Measurements from ENCODE around the gene TNS2. TPM values are rescaled to one million over a fixed set of nuclear protein-coding genes. Genes with fewer than 3 reads are reported as not detected.

Gene TNS2
- total and polyA plus RNA-seq, 4 donors: 56.7 to 182 (median 105) TPM

DNA sequence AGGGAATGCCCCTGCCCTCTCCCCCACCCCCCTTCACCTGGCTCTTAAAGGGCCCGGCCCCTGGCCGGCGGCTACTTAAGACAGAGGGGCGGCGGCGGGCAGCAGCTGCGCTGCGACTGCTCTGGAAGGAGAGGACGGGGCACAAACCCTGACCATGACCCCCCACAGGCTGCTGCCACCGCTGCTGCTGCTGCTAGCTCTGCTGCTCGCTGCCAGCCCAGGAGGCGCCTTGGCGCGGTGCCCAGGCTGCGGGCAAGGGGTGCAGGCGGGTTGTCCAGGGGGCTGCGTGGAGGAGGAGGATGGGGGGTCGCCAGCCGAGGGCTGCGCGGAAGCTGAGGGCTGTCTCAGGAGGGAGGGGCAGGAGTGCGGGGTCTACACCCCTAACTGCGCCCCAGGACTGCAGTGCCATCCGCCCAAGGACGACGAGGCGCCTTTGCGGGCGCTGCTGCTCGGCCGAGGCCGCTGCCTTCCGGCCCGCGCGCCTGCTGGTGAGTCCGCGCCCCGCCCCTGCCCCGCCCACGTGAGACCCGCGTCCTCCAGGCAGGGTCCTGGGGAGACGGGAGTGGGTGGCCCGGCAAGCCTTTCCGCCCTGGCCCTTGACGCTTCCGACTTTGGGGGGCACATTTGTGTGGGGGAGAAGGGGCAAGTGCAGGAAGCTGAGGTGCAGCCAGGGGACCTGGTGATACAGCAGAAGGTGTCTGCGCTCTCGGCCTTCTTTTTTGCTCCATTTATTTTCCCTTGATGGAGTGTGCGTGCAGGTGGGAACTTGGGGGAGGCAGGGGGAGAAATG, 47.9 kb downstream of the TNS2 start, which contains the start of gene IGFBP6:
TSS of gene IGFBP6 (plus strand) at position 104 of the 790 bp plus-strand sequence. CDS start at position 155, 51 bp downstream.
- TF ChIP-seq, protein P1, sequence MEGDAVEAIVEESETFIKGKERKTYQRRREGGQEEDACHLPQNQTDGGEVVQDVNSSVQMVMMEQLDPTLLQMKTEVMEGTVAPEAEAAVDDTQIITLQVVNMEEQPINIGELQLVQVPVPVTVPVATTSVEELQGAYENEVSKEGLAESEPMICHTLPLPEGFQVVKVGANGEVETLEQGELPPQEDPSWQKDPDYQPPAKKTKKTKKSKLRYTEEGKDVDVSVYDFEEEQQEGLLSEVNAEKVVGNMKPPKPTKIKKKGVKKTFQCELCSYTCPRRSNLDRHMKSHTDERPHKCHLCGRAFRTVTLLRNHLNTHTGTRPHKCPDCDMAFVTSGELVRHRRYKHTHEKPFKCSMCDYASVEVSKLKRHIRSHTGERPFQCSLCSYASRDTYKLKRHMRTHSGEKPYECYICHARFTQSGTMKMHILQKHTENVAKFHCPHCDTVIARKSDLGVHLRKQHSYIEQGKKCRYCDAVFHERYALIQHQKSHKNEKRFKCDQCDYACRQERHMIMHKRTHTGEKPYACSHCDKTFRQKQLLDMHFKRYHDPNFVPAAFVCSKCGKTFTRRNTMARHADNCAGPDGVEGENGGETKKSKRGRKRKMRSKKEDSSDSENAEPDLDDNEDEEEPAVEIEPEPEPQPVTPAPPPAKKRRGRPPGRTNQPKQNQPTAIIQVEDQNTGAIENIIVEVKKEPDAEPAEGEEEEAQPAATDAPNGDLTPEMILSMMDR (IDR thresholded peaks at IDR 0.05; ENCODE audit: control extremely low read depth, extremely low read depth): no peak
- peak; percentile 37 for ATAC-seq (ENCODE audit: insufficient read depth, low FRiP score)
- 1 to 3% methylated on average over 33 to 51 of the region's 51 CpGs for WGBS, 2 donors
- peak within 1 kb of the TSS in 1 of 2 donors; percentile 77 for H3K9ac ChIP-seq (ENCODE audit: insufficient read depth in 1 of 2, low read length in 2 of 2)
- peaks cover 6 to 38% (median 18%) of the 10 kb centered on the region in 5 donors for H3K4me1 ChIP-seq (ENCODE audit: control insufficient read depth in 5 of 5, insufficient read depth in 5 of 5, low read length in 5 of 5)
- DNase-seq: peak; percentile 52 to 67 (median 65)
- no peaks in the 10 kb centered on the region for H3K9me3 ChIP-seq (ENCODE audit: control insufficient read depth in 4 of 4, insufficient read depth in 3 of 4, low read length in 3 of 4)
- H3K4me3 ChIP-seq: peak within 1 kb of the TSS; percentile 10
- no peaks in the 10 kb centered on the region for H3K27me3 ChIP-seq (ENCODE audit: control insufficient read depth in 3 of 3, insufficient read depth in 3 of 3, low read length in 2 of 3)
- peak within 1 kb of the TSS; percentile 38 to 82 for H3K27ac ChIP-seq (ENCODE audit: low read depth in 1 of 2, low read length in 1 of 2)
- H3K36me3 ChIP-seq (ENCODE audit: control insufficient read depth in 4 of 4, insufficient read depth in 4 of 4, low read length in 4 of 4): no peaks in the 10 kb centered on the region

DNA sequence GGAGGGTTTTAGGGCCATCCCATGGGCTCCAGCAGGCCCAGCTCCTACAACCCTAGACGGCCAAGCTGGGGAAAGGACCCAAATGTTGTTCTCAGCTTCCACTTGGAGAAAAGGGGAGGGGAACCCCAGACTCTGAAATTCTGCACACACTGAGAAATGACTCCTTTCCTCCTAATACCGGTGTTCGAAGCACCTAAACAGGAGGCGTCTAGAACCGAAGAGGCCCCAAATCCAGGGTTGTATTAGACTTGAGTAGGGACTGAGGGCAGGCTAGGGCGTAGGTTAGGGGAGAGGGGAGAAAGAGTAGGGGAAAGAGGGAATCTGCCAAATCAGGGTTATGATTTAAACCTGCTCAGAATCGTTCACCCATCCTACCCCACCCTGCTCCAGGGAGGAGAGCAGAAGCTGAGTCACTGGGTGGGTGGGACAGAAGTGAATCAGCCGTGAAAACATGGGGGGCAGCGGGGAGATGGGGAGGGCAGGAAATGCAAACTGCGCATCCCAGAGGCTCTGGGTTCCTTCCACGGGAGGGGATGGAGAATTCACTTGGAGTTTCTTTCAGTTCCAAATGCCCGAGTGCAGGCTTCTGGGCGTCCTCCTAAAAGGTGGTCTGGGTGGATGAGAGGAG, 48.6 kb downstream of the TNS2 start:
- Histone ChIP-seq H3K9me3 (ENCODE audit: control insufficient read depth in 4 of 4, insufficient read depth in 3 of 4, low read length in 3 of 4) (no peaks in the 10 kb centered on the region), H3K36me3 (ENCODE audit: control insufficient read depth in 4 of 4, insufficient read depth in 4 of 4, low read length in 4 of 4) (no peaks in the 10 kb centered on the region), H3K27me3 (ENCODE audit: control insufficient read depth in 3 of 3, insufficient read depth in 3 of 3, low read length in 2 of 3) (no peaks in the 10 kb centered on the region), H3K27ac (ENCODE audit: low read depth in 1 of 2, low read length in 1 of 2) (peak overlapping the region; percentile 38 to 82), H3K4me1 (ENCODE audit: control insufficient read depth in 5 of 5, insufficient read depth in 5 of 5, low read length in 5 of 5) (peaks cover 6 to 38% (median 18%) of the 10 kb centered on the region in 5 donors), H3K9ac (ENCODE audit: insufficient read depth in 1 of 2, low read length in 2 of 2) (no peak overlapping the region), H3K4me3 (no peak overlapping the region)
- DNase-seq (no peak), ATAC-seq (ENCODE audit: insufficient read depth, low FRiP score) (no peak)
- TF ChIP-seq, protein P1 (IDR thresholded peaks at IDR 0.05; ENCODE audit: control extremely low read depth, extremely low read depth): no peak
- WGBS, 2 donors: 38 to 45% methylated on average over 13 of the region's 13 CpGs

DNA sequence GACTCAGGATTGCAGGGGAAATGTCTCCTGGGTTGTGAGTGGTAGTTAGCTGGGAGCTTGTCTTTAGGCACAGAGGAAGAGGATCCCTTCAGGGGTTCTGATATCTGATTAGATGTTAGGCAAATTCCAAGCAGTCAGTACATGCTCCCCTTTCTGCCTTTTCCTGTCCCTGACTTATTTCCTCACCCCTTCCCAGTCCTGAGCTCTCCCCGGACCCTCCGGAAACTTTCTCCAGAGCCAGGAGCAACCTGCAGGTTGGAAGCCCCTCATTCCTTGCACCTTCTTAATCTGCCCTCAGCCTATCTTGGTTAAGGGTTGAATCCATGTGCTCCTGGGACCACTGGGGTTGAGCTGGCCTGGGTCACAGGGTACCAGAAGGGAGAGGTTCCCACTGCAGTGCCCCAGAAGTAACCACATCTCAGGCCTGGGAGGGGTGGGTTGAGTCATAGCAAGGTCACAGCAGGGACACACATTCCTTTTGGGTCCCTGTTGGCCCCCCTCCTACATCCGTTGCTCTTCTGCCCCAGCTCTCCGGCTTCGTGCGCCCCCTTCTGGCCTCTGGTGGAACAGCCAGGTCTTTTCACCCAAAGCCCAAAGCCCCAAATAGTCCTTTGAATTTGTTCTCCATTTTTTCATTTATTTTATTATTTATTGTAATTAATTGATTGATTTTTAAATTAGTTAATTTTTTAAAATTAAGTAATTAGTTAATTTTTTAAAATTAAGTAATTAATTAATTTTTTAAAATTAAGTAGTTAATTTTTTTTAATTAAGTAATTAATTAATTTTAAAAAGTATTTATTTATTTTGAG, 49.4 kb downstream of the TNS2 start:
- TF ChIP-seq, protein P1 (IDR thresholded peaks at IDR 0.05; ENCODE audit: control extremely low read depth, extremely low read depth): peak; percentile 84
- Histone ChIP-seq H3K4me3 (no peak overlapping the region), H3K4me1 (ENCODE audit: control insufficient read depth in 5 of 5, insufficient read depth in 5 of 5, low read length in 5 of 5) (peaks cover 6 to 32% (median 18%) of the 10 kb centered on the region in 5 donors), H3K36me3 (ENCODE audit: control insufficient read depth in 4 of 4, insufficient read depth in 4 of 4, low read length in 4 of 4) (no peaks in the 10 kb centered on the region), H3K27me3 (ENCODE audit: control insufficient read depth in 3 of 3, insufficient read depth in 3 of 3, low read length in 2 of 3) (no peaks in the 10 kb centered on the region), H3K27ac (ENCODE audit: low read depth in 1 of 2, low read length in 1 of 2) (peak overlapping the region; percentile 38 to 82), H3K9ac (ENCODE audit: insufficient read depth in 1 of 2, low read length in 2 of 2) (peak overlapping the region in 1 of 2 donors; percentile 38), H3K9me3 (ENCODE audit: control insufficient read depth in 4 of 4, insufficient read depth in 3 of 4, low read length in 3 of 4) (no peaks in the 10 kb centered on the region)
- ATAC-seq (ENCODE audit: insufficient read depth, low FRiP score) (peak; percentile 69), DNase-seq (peak; percentile 92 to 93 (median 92))
- 25 to 27% methylated on average over 6 of the region's 6 CpGs for WGBS, 2 donors
